Loucy (cell line): ENCODE data around the gene HMCN1.

Experiments
- H2AFZ ChIP-seq: fragments of 200-600 bp; sonication (generic); 2 replicates; pipeline ENCODE4 v1.6.0; 2016; ENCODE audit warnings: antibody characterized with exemption, mild to moderate bottlenecking, low read length, moderate library complexity
- H3F3A ChIP-seq: fragments of 200-600 bp; 2 replicates; pipeline ENCODE4 v1.6.0; 2016; ENCODE audit warnings: antibody characterized with exemption, low read depth, mild to moderate bottlenecking
- H3K27me3 ChIP-seq: fragments of 200-600 bp; sonication (generic); 2 replicates; pipeline ENCODE4 v1.6.1; 2014; ENCODE audit warnings: low read length, mild to moderate bottlenecking; ENCODE audit not compliant: insufficient read depth, poor library complexity, severe bottlenecking
- H3K36me3 ChIP-seq: fragments of 200-600 bp; sonication (generic); 2 replicates; pipeline ENCODE4 v1.6.1; 2016; ENCODE audit warnings: low read length; ENCODE audit not compliant: insufficient read depth
- H3K4me1 ChIP-seq: fragments of 200-600 bp; sonication (generic); 2 replicates; pipeline ENCODE4 v1.5.1; 2014; ENCODE audit warnings: low read length, mild to moderate bottlenecking; ENCODE audit not compliant: insufficient read depth, poor library complexity, severe bottlenecking
- H3K4me2 ChIP-seq: fragments of 200-600 bp; sonication (generic); 2 replicates; pipeline ENCODE4 v1.6.0; 2014; ENCODE audit warnings: antibody characterized with exemption, low read length, low read depth, mild to moderate bottlenecking; ENCODE audit not compliant: poor library complexity, severe bottlenecking
- H3K4me3 ChIP-seq: fragments of 200-600 bp; sonication (generic); 2 replicates; pipeline ENCODE4 v1.5.1; 2014; ENCODE audit warnings: low read length, mild to moderate bottlenecking, mixed read lengths; ENCODE audit not compliant: poor library complexity, severe bottlenecking
- H3K79me2 ChIP-seq: fragments of 200-600 bp; sonication (generic); 2 replicates; pipeline ENCODE4 v1.6.1; 2014; ENCODE audit warnings: low read length; ENCODE audit not compliant: insufficient read depth
- H3K9ac ChIP-seq: fragments of 200-600 bp; sonication (generic); 2 replicates; pipeline ENCODE4 v1.6.0; 2014; ENCODE audit warnings: mild to moderate bottlenecking, low read depth, low read length, moderate library complexity; ENCODE audit not compliant: poor library complexity, severe bottlenecking
- H3K9me2 ChIP-seq: fragments of 200-600 bp; sonication (generic); replicated peaks from 2 replicates; pipeline ENCODE4 v1.6.1; 2016; ENCODE audit warnings: low read depth, low read length, mixed read lengths
- H3K9me3 ChIP-seq: fragments of 200-600 bp; sonication (generic); 2 replicates; pipeline ENCODE4 v1.6.1; 2014; ENCODE audit warnings: mild to moderate bottlenecking, antibody characterized with exemption, low read length, low read depth; ENCODE audit not compliant: insufficient read depth
- H4K20me1 ChIP-seq: fragments of 200-600 bp; sonication (generic); 2 replicates; pipeline ENCODE4 v1.6.0; 2014; ENCODE audit warnings: antibody characterized with exemption, low read length, mild to moderate bottlenecking; ENCODE audit not compliant: insufficient read depth, poor library complexity, severe bottlenecking
- CTCF ChIP-seq: fragments of 200-600 bp; sonication (generic); conservative IDR thresholded peaks from 2 replicates; pipeline ENCODE4 v1.5.1; 2014; ENCODE audit warnings: mild to moderate bottlenecking, antibody characterized with exemption, low read length
- EZH2phosphoT487 ChIP-seq: fragments of 200-600 bp; IDR thresholded peaks from 2 replicates; pipeline ENCODE4 v1.6.1; 2018; ENCODE audit warnings: antibody characterized with exemption, mild to moderate bottlenecking, moderate library complexity, borderline replicate concordance

Gene HMCN1

DNA sequence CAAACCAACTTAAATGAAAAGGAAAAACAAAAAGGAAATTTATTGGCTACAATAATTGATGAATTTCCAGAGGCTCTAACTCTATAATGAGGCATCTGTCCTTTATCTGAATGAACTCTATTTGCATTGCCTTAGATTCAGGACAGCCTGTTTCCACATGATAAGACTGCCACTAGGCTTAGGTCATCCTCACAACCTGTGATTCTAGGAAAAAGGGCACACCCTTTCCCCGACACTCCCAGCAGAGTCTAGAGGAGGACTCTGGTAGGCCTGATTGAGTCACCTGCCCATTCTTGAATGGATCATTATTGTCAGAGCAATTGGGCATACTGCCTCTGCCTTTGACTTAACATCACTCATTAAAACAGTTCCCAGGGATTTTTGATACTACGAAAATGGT lies 378.1 kb downstream of the HMCN1 start:
- Histone ChIP-seq H4K20me1 (no peaks in the 10 kb centered on the region), H3K79me2 (no peaks in the 10 kb centered on the region), H3F3A (no peaks in the 10 kb centered on the region), H3K4me1 (no peaks in the 10 kb centered on the region), H3K4me2 (no peak overlapping the region), H3K27me3 (no peaks in the 10 kb centered on the region), H3K9me2 (no peaks in the 10 kb centered on the region), H3K9ac (no peak overlapping the region), H3K36me3 (no peaks in the 10 kb centered on the region), H3K9me3 (no peaks in the 10 kb centered on the region), H3K4me3 (no peak overlapping the region), H2AFZ (no peak overlapping the region)
- TF ChIP-seq EZH2phosphoT487 (no peak), CTCF (no peak)

DNA sequence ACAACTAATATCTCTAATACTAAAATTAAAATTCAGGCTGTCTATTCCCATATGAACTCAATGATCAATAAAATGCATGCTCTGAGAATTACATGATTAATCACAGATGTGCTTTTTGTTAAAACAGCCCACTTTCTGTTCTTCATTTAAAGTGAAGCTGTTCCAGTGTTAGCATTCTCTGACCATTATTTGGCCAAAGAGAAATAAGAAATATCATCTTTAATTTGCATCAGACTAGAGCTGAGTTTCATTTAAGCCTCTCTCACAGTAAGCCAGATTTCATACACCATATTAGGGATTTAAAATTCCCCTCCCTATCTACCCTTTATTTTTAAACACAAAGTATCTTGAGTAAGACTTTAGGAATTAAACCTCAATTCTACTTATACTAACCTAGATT lies 379.3 kb downstream of the HMCN1 start:
- Histone ChIP-seq H3K4me3 (no peak overlapping the region), H2AFZ (no peak overlapping the region), H3F3A (no peaks in the 10 kb centered on the region), H3K4me2 (no peak overlapping the region), H3K79me2 (no peaks in the 10 kb centered on the region), H3K9me3 (no peaks in the 10 kb centered on the region), H3K9me2 (no peaks in the 10 kb centered on the region), H3K27me3 (no peaks in the 10 kb centered on the region), H3K36me3 (no peaks in the 10 kb centered on the region), H3K9ac (no peak overlapping the region), H4K20me1 (no peaks in the 10 kb centered on the region), H3K4me1 (no peaks in the 10 kb centered on the region)
- TF ChIP-seq CTCF (no peak), EZH2phosphoT487 (no peak)

DNA sequence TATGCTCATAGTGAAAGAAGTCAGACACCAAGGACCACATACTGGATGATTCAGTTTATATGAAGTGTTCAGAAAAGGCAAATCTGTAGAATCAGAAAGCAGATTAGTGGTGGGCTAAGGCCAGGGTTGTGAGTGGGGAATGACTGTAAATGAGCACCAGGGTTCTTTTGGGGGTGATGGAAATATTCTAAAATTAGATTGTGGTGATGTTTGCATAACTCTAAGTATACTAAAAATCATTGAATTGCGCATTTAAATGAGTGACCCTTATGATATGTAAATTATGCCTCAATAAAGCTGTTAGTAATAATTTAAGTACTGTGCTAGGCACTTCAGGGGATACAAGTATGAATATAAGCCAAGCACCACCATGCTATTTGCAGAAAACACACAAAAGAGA lies 384.5 kb downstream of the HMCN1 start:
- Histone ChIP-seq H3F3A (no peaks in the 10 kb centered on the region), H3K4me2 (no peak overlapping the region), H2AFZ (no peak overlapping the region), H3K9me3 (no peaks in the 10 kb centered on the region), H3K9ac (no peak overlapping the region), H3K79me2 (no peaks in the 10 kb centered on the region), H3K9me2 (no peaks in the 10 kb centered on the region), H4K20me1 (no peaks in the 10 kb centered on the region), H3K27me3 (no peaks in the 10 kb centered on the region), H3K4me3 (no peak overlapping the region), H3K36me3 (no peaks in the 10 kb centered on the region), H3K4me1 (no peaks in the 10 kb centered on the region)
- TF ChIP-seq CTCF = no peak
- TF ChIP-seq EZH2phosphoT487 = no peak
